GM18511 (cell line): Measurements from ENCODE around the gene YPEL5.
"Not testable (repeated sequence)": the region's sequence is repeated elsewhere in the genome, so short reads cannot be mapped to it uniquely, and the experiment has no call there.

Source experiments
- ATAC-seq: cut with Tn5 transposase; IDR thresholded peaks from one replicate; pipeline ENCODE4 v1.9.1; 2021; ENCODE audit warnings: mild to moderate bottlenecking, moderate library complexity; ENCODE audit not compliant: unreplicated experiment

The YPEL5 gene

GRCh38 chr2:30136764-30137444 is 9.9 kb upstream of the YPEL5 start:
- ATAC-seq: no peak

GRCh38 chr2:30139131-30139870 is 7.5 kb upstream of the YPEL5 start:
- ATAC-seq: peak; percentile 87

- no peak for ATAC-seq
Measured at GRCh38 chr2:30141136-30141535, 5.7 kb upstream of the YPEL5 start.

- no peak for ATAC-seq
Measured at GRCh38 chr2:30144260-30144659, 2.5 kb upstream of the YPEL5 start.

GRCh38 chr2:30144951-30145350 is 1.9 kb upstream of the YPEL5 start:
- ATAC-seq: not testable (repeated sequence)

- ATAC-seq: no peak
Measured at GRCh38 chr2:30145826-30146336, 926 bp upstream of the YPEL5 start.

- ATAC-seq: peak; percentile 9
Measured at GRCh38 chr2:30147196-30147714, 448 bp downstream of the YPEL5 start.

- ATAC-seq: peak; percentile 23
Measured at GRCh38 chr2:30147715-30148610, 1.2 kb downstream of the YPEL5 start.

GRCh38 chr2:30148850-30149249 is 2.0 kb downstream of the YPEL5 start:
- ATAC-seq: no peak

GRCh38 chr2:30149513-30149912 is 2.7 kb downstream of the YPEL5 start:
- ATAC-seq: no peak

- no peak for ATAC-seq
Measured at GRCh38 chr2:30149976-30150375, 3.2 kb downstream of the YPEL5 start.

- ATAC-seq: no peak
Measured at GRCh38 chr2:30150786-30151185, 4.0 kb downstream of the YPEL5 start.

- ATAC-seq: no peak
Measured at GRCh38 chr2:30152385-30152784, 5.6 kb downstream of the YPEL5 start.

GRCh38 chr2:30155202-30155601 is 8.4 kb downstream of the YPEL5 start:
- ATAC-seq: no peak

GRCh38 chr2:30155889-30156658 is 9.3 kb downstream of the YPEL5 start:
- ATAC-seq: no peak

GRCh38 chr2:30157616-30158015 is 10.8 kb downstream of the YPEL5 start:
- no peak for ATAC-seq

- no peak for ATAC-seq
Measured at GRCh38 chr2:30159766-30160165, 13.0 kb downstream of the YPEL5 start.

- no peak for ATAC-seq
Measured at GRCh38 chr2:30161929-30162706, 15.3 kb downstream of the YPEL5 start.

- no peak for ATAC-seq
Measured at GRCh38 chr2:30162806-30163205, 16.0 kb downstream of the YPEL5 start.
